Activated T-helper 1 cell treated with anti-CD3 and anti-CD28 coated beads, Interleukin-2, amount 50 U/mL, for 16 hours (primary cell): Measurements from ENCODE around the gene BIRC3.
"Not testable (repeated sequence)": the region's sequence is repeated elsewhere in the genome, so short reads cannot be mapped to it uniquely, and the experiment has no call there.

Experiments
- DNase-seq, 2 donors: peaks; one replicate each; pipeline ENCODE4 v3.0.0-alpha.2; 2020; ENCODE audit warnings: low read depth in 1 of 2, low spot score in 1 of 2

BIRC3 gene

GRCh38 chr11:102323542-102324251 is 6.4 kb downstream of the BIRC3 start:
- no peak for DNase-seq

DNA sequence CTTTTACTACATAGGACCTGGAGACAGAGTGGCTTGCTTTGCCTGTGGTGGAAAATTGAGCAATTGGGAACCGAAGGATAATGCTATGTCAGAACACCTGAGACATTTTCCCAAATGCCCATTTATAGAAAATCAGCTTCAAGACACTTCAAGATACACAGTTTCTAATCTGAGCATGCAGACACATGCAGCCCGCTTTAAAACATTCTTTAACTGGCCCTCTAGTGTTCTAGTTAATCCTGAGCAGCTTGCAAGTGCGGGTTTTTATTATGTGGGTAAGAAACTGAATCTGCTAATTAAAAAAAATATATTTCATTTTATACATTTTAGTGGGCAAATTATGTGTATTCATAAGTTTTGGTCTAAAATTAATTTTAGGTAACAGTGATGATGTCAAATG is 7.8 kb downstream of the BIRC3 start:
- DNase-seq: no peak

DNA sequence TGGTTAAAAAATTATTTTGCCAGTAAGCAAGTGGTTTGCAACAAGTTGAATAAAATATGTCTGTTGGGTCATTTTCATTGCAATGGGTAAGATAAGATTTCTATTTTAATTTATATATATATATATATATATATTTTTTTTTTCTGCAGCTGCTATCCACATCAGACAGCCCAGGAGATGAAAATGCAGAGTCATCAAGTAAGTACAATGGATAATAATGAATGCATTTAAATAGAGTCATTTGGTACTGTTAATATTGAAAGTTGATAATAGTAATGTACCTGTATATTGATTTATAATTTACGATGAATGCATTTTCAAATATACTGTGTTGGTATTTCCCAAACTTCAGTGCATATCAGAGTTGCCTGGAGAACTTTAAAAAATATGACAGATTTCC is 11.5 kb downstream of the BIRC3 start:
- no peak for DNase-seq

DNA sequence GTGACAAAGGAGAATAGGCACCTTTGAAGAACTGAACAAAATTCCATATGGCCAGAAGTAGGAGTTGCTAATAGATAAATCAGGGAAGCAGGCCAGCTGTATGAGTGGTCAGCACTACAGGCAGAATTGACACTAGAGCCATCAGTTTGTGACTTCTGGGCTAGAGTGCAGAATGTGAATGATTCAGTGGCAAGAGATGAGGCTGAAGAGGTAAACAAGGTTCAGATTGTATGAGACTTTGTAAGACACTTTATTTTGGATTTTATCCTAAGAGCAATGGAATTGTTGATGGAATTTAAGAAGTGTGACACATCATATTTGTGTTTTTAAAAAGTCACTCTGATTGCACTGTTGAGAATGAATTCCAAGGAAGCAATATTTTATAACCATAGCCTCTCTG is 12.9 kb downstream of the BIRC3 start:
- DNase-seq: no peak

DNA sequence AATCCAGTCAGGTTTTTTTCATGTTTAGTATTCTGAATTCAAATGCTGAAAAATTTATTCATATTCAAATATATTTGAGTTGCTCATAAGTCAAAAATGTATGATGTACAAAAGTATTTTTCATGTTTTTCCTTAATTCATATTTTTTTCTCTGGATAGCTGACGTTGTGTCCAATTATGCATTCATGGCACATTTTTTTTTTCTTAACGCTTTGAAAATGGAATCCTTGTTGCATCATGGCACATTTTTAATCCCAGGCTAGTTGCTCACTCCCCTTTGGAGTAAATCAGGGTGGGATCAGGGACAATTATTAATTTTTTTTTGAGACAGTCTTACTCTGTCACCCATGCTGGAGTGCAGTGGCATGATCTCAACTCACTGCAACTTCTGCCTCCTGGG is 14.1 kb downstream of the BIRC3 start:
- DNase-seq: no peak

- no peak for DNase-seq
These were observed 15.3 kb downstream of the BIRC3 start for GRCh38 chr11:102332611-102332994.

DNA sequence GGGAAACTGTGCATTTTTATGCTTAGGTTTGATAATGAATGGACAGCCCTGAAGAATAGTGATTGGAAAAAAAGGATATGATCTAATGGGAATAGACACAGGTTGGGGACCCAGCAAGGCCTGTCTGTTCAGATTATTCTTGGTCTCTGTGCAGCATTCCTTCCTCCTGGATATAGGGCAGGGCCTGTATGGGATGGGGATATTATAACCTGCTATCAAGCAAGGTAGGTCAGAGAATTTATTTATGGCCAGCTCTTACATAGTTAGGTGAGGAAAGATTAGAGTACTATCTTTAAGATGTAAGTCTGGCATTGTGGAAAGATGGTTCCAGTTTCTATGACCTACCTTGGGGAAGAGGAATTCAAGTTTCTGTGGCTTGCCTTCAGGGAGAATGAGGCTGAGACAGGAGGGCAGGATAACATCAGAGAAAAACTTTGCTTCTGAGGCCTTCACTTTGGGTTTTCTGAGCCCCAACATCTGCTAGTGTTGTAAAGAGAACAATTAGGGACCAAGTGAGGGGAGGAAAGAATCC is 21.3 kb downstream of the BIRC3 start:
- DNase-seq: no peak

DNA sequence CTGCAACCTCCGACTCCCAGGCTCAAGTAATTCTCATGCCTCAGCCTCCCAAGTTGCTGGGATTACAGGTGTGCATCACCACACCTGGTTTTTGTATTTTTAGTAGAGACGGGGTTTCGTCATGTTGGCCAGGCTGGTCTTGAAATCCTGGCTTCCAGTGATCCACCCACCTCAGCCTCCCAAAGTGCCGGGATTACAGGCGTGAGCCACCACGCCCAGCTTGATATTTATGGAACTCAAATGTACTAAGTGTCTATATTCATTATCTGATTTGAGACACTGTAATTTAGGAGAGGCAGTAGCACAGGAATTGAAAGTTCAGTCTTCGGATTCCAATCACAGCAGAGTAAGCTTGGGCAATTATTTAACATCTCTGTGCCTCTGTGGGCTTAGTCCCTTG is 24.0 kb downstream of the BIRC3 start:
- DNase-seq: not testable (repeated sequence)

GRCh38 chr11:102341844-102342318 is 24.6 kb downstream of the BIRC3 start:
- DNase-seq: peak; percentile 29 to 50

DNA sequence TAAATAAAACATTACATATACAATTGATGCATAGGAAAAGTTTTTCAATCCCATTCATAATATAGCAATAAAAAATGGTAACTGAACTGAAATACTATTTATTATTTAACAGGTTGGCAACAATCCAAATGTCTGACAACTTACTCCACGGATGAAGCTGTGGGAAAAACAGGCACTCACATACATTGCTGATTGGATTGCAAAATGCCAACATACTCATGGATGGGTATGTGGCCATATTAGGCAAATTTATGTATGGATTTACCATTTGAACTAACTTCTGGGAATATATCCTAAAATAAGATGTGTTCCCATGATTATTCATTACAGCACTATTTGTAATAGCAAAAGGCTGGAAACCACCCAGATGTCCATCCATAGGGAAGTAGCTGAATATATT is 26.5 kb downstream of the BIRC3 start:
- no peak for DNase-seq

DNA sequence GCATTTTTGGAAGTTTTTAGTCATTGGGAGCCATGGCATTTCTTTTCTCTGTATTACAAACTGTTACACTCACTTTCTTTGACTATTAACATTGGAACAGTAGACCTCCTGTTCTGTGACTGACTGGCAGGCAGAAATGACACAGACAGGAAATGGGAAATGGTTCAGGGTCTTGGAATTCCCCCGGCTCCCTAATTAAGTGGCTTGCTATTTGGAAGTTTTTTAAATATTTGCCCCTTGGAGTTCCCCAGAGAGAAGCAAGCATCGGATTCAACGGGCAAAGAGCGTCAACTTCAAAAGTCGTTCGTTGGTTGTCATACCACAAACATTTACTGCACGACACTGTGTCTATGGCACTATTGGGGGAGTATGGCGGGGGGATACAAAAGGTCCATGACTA is 28.6 kb downstream of the BIRC3 start:
- DNase-seq: no peak

DNA sequence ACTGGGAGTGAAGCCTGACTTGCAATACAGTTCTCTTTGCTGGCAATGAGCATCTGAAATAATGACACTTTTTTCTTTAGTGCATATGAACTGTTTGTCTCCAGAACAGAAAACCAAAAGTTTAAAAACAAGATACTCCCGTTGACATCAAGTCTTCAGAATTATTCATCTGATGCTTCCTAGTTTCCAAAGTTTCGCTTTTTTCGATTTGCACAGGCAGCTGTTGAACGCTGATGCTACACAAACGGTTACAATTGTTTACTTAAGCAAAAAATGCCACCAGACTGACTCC is 29.1 kb downstream of the BIRC3 start:
- DNase-seq: no peak

DNA sequence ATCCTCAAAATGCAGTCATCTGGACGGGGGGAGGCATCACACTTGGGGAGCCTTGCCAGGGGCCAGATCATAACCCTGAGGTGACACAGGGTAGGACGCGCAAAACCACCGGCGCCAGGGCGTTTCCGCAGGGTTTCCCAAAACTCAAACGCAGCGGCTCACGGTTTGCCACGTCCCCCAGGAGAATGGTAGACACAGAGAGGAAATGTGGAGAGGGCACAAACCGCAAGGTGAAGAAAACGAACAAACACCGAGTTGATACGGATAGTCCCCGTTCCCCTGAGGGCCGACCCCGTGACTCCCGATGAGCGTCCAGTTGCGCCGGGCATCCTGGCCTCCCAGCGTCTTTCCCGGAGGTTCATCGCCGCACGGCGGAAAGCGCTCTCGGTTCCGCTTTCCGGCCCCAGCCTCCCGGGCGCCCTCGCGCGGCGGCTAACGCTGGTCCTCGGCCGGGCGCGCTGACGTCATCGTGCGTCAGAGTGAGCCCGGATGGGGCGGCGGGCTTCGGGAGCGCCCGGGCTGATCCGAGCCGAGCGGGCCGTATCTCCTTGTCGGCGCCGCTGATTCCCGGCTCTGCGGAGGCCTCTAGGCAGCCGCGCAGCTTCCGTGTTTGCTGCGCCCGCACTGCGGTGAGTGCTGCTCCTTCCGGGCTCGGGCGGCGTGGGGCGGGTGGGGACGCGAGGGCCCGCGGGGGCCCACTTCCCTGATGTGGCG is 29.6 kb downstream of the BIRC3 start, which contains the start of gene BIRC2:
Gene BIRC2 (plus strand): TSS at position 467 of the 714 bp plus-strand sequence. CDS start 2,641 bp downstream, outside the sequence.
- peak; percentile 90 to 91 for DNase-seq

GRCh38 chr11:102347462-102348370 is 30.4 kb downstream of the BIRC3 start:
- DNase-seq: no peak

DNA sequence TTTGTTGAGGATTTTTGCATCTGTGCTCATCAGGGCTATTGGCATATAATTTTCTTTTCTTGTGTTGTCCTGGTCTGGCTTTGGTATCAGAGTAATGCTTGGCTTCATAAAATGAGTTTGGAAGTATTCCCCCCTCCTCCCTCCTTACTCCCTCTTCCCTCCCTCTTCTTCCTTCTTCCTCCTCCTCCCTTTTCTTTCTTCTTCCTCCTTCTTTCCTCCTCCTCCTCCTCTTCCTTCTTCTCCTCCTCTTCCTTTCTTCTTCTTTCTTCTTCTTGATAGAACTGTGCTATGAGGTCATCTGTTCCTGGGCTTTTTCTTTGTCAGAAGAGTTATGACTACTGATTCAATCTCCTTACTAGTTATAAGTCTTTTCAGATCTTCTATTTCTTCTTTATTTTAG is 39.8 kb downstream of the BIRC3 start:
- DNase-seq: no peak

DNA sequence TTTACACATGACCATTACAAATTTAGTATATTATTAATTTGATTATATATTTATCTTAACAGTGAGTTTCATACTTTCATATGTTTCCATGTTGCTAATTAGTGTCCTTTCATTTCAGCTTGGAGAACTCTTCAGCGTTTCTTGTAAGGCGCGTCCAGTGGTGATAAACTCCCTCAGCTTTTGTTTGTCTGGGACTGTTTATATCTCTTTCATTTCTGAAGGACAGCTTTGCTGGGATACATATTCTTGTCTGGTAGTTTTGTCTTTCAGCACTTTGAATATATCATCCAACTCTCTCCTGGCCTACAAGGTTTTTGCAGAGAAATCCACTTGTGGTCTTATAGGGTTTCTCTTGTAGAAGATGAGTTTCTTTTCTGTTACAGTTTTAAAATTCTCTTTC is 42.1 kb downstream of the BIRC3 start:
- DNase-seq: no peak

DNA sequence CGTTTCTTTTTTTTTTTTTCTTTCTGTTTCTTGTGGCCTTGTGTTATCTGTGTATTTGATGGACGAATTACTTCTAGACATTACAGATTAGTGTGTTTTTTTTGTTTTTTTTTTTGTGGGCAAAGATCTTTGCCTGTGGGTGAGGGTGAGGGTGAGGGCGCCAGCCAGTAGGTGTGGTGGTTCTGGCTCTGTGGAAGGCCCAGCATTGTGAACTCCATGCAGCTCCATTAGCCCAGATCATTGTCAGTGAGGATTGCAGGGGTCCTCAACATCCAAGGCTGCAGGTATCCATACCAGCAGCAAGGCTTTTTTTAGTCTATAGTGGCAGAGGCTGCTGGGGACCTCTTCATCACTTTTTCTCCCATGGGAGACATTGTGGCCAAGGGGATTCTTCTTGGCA is 43.4 kb downstream of the BIRC3 start:
- no peak for DNase-seq

DNA sequence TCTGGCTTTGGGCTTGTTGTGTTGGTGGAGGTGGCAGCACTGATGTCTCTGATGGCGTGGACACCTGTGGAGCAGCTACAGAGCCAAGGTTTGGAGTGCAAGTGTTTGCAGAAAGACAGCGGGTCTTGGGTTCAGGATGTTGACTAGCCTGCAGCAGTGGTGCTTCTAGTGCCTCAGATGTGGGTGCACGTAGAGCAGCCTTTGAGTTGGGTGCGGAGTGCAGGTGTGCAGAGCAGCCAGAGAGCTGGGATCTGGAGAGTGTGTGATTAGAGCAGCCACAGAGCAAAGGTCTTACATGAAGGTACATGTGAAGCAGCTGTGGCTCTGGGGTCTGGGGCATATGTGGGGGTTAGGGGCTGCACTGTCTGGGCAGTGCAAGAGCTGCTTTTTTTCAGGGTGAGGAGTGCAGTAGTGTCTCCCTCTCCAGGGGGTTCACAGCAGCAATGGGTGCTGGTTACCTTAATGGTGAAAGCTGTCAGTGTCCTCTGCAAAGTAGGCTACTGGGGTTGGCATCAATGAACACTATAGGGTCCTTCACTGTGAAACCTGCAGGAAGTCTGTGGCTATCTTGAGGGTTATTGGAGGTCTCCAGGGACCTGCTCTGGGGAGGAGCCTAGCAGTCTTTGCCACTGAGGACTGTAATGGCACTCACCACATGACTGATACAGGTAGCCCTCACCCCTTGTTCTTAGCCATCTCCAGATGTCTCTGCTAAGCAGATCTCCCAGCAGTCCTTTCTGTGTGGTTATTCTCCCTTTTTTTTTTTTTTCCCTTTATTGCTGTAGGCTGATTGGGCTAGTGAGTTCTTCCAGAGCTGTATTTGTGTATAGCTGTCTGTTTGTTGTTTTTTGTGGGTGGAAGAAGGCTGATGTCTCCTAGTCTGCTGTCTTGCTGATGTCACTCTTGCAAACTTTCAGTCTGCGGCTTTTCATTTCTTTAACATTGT is 44.1 kb downstream of the BIRC3 start:
- DNase-seq: no peak

- DNase-seq: no peak
These were observed 47.7 kb downstream of the BIRC3 start for GRCh38 chr11:102364991-102365390.

DNA sequence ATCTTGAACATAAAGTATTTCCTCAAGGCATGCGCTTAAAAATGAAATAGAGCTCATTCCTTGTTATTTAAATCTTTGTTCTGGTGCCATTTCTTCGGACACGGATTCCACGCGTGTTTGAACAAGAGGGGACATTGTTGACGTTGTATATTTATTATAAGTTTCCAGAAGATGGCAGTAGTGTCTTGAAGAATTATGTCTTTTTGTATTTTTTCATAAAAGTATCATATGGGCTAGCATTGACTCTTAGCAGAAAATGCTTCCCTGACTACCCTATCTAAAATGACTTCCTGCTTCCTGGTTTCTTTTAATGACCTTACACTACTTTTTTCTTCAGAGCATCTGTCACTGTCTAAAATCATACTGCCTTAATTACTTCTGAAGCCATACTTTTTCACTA is 50.1 kb downstream of the BIRC3 start:
- no peak for DNase-seq
